Activated T-helper 2 cell treated with anti-CD3 and anti-CD28 coated beads, Interferon-gamma antibody, Interleukin-2, Interleukin-4, amounts not matched to agents 10 μg/mL and 5 μg/mL and 100 μg/mL, durations not matched to agents 14 hours and 24 hours and 36 hours (primary cell): ENCODE data around the gene MAP3K20. TPM values are rescaled to one million over a fixed set of nuclear protein-coding genes. Genes with fewer than 3 reads are reported as not detected.
"Not testable (repeated sequence)": the region's sequence is repeated elsewhere in the genome, so short reads cannot be mapped to it uniquely, and the experiment has no call there.

ENCODE experiments used
- DNase-seq: peaks from one replicate; pipeline ENCODE4 v3.0.0; 2021; ENCODE audit warnings: low spot score
- H3K27ac Mint-ChIP-seq: one replicate; pipeline ENCODE4 v1.8.0; 2021; ENCODE audit warnings: mixed read lengths
- H3K27me3 Mint-ChIP-seq: one replicate; pipeline ENCODE4 v1.8.0; 2021; ENCODE audit warnings: low read depth, mixed read lengths
- H3K36me3 Mint-ChIP-seq: one replicate; pipeline ENCODE4 v1.8.0; 2021; ENCODE audit warnings: low read depth, mixed read lengths
- H3K4me1 Mint-ChIP-seq: one replicate; pipeline ENCODE4 v1.8.0; 2021; ENCODE audit warnings: low read depth, mixed read lengths
- H3K4me3 Mint-ChIP-seq: one replicate; pipeline ENCODE4 v1.8.0; 2021; ENCODE audit warnings: low read depth, mild to moderate bottlenecking, moderate library complexity, mixed read lengths
- H3K9me3 Mint-ChIP-seq: one replicate; pipeline ENCODE4 v1.8.0; 2021; ENCODE audit warnings: mixed read lengths
- intact Hi-C: fragments of 100-400 bp; cut with micrococcal nuclease; formaldehyde crosslinking; loops from one replicate; pipeline ENCODE4 v1.15.1; 2023
- total RNA-seq: library from RNA; stranded (reverse); gene quantifications from 2 replicates; pipeline ENCODE4 v1.2.3, GENCODE V29; 2022

The MAP3K20 gene
- total RNA-seq, 1 donor from 2014 or later: 26.8 TPM

- no peak overlapping the region for H3K27ac Mint-ChIP-seq
- DNase-seq: no peak
- H3K4me1 Mint-ChIP-seq: no peaks in the 10 kb centered on the region
- intact Hi-C loops: no loop called here
- H3K27me3 Mint-ChIP-seq: peaks cover 11% of the 10 kb centered on the region
- H3K36me3 Mint-ChIP-seq: no peaks in the 10 kb centered on the region
- H3K4me3 Mint-ChIP-seq: no peak overlapping the region
- no peaks in the 10 kb centered on the region for H3K9me3 Mint-ChIP-seq
These were observed 174.3 kb downstream of the MAP3K20 start for GRCh38 chr2:173249661-173250641.

GRCh38 chr2:173251225-173251624, 175.6 kb downstream of the MAP3K20 start:
- no peaks in the 10 kb centered on the region for H3K36me3 Mint-ChIP-seq
- intact Hi-C loops: no loop called here
- H3K4me3 Mint-ChIP-seq: no peak overlapping the region
- no peaks in the 10 kb centered on the region for H3K4me1 Mint-ChIP-seq
- H3K27me3 Mint-ChIP-seq: peaks cover 16% of the 10 kb centered on the region
- DNase-seq: no peak
- H3K27ac Mint-ChIP-seq: no peak overlapping the region
- no peaks in the 10 kb centered on the region for H3K9me3 Mint-ChIP-seq

DNA sequence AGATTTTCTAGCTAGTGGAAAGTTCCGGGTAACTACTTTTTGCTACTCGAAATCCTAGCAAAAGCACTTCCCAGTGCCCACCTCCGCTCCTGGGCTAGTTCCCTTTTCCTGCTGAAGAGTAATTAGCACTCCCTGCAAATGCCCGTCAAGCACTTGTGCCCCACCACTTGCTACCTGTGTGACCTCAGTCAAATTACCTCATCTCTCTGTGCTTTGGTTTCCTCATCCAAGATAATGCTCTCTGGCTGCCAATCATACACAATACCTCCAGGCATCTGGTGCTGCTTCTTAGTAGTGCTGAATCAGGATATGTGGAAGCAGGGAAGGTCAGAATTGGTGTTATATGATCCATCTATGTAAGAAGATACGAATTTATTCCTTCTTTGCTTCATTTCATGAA, 176.9 kb downstream of the MAP3K20 start:
- no peak for DNase-seq
- H3K9me3 Mint-ChIP-seq: no peaks in the 10 kb centered on the region
- H3K4me3 Mint-ChIP-seq: no peak overlapping the region
- H3K27ac Mint-ChIP-seq: no peak overlapping the region
- intact Hi-C loops: no loop called here
- no peaks in the 10 kb centered on the region for H3K36me3 Mint-ChIP-seq
- H3K4me1 Mint-ChIP-seq: no peaks in the 10 kb centered on the region
- peaks cover 15% of the 10 kb centered on the region for H3K27me3 Mint-ChIP-seq

GRCh38 chr2:173254659-173255058, 179.0 kb downstream of the MAP3K20 start:
- H3K4me3 Mint-ChIP-seq: no peak overlapping the region
- H3K27ac Mint-ChIP-seq: no peak overlapping the region
- peaks cover 5% of the 10 kb centered on the region for H3K36me3 Mint-ChIP-seq
- DNase-seq: no peak
- H3K27me3 Mint-ChIP-seq: peaks cover 12% of the 10 kb centered on the region
- intact Hi-C loops: no loop called here
- H3K9me3 Mint-ChIP-seq: no peaks in the 10 kb centered on the region
- no peaks in the 10 kb centered on the region for H3K4me1 Mint-ChIP-seq

DNA sequence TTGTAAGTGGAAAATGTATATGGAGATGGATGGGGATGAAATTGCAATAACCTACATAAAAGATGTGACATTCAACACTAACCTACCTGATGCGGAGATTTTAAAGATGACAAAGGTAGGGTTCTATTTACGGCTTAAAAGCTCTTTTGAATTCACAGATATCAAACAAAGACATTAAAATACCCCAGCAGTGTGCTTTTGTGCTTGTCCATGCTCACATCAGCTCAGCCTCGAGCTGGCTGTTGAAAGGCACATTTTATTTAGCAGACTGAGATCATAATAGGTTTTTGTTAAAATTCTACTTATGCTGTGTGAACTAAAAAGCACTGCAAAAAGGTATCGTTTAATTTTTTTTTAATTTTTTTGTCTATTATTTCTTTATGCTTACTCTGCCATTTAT, 183.1 kb downstream of the MAP3K20 start:
- Mint-ChIP-seq H3K36me3 (peaks cover 21% of the 10 kb centered on the region), H3K9me3 (no peaks in the 10 kb centered on the region), H3K4me3 (no peak overlapping the region), H3K27me3 (peaks cover 8% of the 10 kb centered on the region), H3K4me1 (no peaks in the 10 kb centered on the region), H3K27ac (no peak overlapping the region)
- intact Hi-C loops: no loop called here
- no peak for DNase-seq

- H3K27me3 Mint-ChIP-seq, H3K9me3 Mint-ChIP-seq, DNase-seq, intact Hi-C loops, H3K27ac Mint-ChIP-seq, H3K4me3 Mint-ChIP-seq: not testable (repeated sequence)
- Mint-ChIP-seq H3K36me3 (peaks cover 38% of the 10 kb centered on the region), H3K4me1 (peaks cover 15% of the 10 kb centered on the region)
These were observed 186.7 kb downstream of the MAP3K20 start for GRCh38 chr2:173262356-173262755.

- Mint-ChIP-seq H3K9me3 (no peaks in the 10 kb centered on the region), H3K27me3 (peaks cover 3% of the 10 kb centered on the region), H3K36me3 (peaks cover 41% of the 10 kb centered on the region), H3K4me1 (peaks cover 15% of the 10 kb centered on the region), H3K4me3 (no peak overlapping the region), H3K27ac (no peak overlapping the region)
- DNase-seq: no peak
- intact Hi-C loops: loop anchor here (1.0 kb wide), 1 partner anchor 90 kb away; the partner anchor contains the start of gene CDCA7
These were observed 188.5 kb downstream of the MAP3K20 start for GRCh38 chr2:173264151-173264550.

DNA sequence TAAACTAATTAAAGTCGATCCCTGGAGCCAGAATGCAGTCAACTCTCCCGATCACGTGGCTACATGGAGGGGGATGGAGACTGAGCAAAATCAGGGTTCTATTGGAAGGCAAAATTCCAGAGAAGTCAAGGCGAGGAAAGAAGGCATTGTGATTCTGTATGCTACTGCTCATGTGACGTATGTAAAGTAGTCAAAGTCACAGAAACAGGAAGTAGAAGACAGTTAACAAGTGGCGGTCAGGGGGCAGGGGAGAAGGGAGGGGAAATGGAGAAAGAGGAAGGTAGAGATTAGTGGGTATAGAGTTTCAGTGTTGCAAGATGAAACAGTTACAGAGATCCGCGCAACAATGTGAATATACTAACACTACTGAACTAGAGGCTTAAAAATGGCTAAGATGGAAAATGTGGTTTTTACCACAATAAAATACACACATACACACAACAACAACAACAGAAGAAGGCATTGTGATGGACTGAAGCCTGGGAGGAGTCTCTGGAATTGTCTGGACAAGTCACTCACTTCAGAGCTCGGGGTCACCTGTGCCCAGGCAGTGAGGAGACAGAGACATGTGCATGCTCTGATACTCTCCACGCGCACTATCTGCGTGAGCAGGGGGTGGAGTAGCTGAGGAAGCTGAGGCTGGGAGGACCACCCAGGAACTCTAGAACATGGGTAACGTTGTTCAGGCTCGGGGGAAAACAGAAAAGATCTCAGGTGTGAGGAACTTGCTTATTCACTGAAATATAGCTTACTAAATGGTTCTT, 189.1 kb downstream of the MAP3K20 start:
- Mint-ChIP-seq H3K9me3 (no peaks in the 10 kb centered on the region), H3K27me3 (peaks cover 5% of the 10 kb centered on the region), H3K4me1 (peaks cover 15% of the 10 kb centered on the region), H3K36me3 (peaks cover 39% of the 10 kb centered on the region), H3K27ac (peak overlapping the region; percentile 65), H3K4me3 (peak overlapping the region; percentile 24)
- DNase-seq: peak; percentile 22
- intact Hi-C loops: loop anchor here (1.0 kb wide), 1 partner anchor 90 kb away; the partner anchor contains the start of gene CDCA7

- Mint-ChIP-seq H3K4me1 (no peaks in the 10 kb centered on the region), H3K4me3 (no peak overlapping the region), H3K27ac (no peak overlapping the region), H3K27me3 (peaks cover 7% of the 10 kb centered on the region), H3K9me3 (peaks cover 3% of the 10 kb centered on the region), H3K36me3 (peaks cover 12% of the 10 kb centered on the region)
- no peak for DNase-seq
- intact Hi-C loops: no loop called here
These were observed 195.5 kb downstream of the MAP3K20 start for GRCh38 chr2:173271135-173271534.

DNA sequence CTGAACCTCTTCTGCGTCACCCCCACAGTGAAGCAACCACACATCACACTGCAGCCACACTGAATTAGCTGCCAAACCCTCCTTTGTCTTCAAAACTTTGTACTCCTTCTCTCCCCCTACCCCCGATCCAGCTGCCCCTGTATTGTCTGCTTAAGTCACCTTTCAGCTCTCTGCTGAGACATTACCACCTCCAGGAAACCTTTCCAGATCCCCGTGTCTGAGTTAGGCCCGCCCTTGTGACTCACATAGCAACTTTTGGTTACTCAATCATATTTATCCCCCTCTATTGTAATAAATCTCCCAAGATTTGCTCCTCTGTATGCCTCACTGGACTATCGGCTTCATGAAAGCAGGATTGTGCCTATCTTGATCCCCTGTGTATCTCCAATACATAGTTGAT, 196.2 kb downstream of the MAP3K20 start:
- intact Hi-C loops: no loop called here
- peaks cover 7% of the 10 kb centered on the region for H3K27me3 Mint-ChIP-seq
- H3K4me1 Mint-ChIP-seq: no peaks in the 10 kb centered on the region
- H3K27ac Mint-ChIP-seq: no peak overlapping the region
- peaks cover 8% of the 10 kb centered on the region for H3K36me3 Mint-ChIP-seq
- no peak overlapping the region for H3K4me3 Mint-ChIP-seq
- DNase-seq: no peak
- peaks cover 3% of the 10 kb centered on the region for H3K9me3 Mint-ChIP-seq

DNA sequence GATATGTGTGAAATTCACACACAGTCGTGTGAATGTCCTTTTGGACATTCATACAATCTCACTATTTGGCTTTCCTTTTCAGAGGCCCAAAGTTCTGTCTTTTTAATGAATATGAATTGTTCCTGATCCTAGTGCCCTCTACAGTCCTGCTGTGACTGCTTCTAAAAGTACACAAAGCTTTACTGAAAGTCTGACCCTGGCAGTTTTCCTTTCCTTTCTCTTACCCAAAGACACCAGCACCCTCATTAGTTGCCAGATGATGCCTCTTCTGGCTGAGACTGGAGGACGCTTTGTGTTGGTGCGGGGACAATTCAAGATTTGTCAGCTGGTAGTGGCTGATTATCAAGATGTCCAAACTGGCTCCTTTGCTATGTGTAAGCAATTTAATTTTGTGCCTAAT, 197.2 kb downstream of the MAP3K20 start:
- Mint-ChIP-seq H3K36me3 (peaks cover 3% of the 10 kb centered on the region), H3K4me1 (no peaks in the 10 kb centered on the region), H3K27ac (no peak overlapping the region), H3K4me3 (no peak overlapping the region), H3K27me3 (peaks cover 7% of the 10 kb centered on the region), H3K9me3 (peaks cover 3% of the 10 kb centered on the region)
- no peak for DNase-seq
- intact Hi-C loops: no loop called here

DNA sequence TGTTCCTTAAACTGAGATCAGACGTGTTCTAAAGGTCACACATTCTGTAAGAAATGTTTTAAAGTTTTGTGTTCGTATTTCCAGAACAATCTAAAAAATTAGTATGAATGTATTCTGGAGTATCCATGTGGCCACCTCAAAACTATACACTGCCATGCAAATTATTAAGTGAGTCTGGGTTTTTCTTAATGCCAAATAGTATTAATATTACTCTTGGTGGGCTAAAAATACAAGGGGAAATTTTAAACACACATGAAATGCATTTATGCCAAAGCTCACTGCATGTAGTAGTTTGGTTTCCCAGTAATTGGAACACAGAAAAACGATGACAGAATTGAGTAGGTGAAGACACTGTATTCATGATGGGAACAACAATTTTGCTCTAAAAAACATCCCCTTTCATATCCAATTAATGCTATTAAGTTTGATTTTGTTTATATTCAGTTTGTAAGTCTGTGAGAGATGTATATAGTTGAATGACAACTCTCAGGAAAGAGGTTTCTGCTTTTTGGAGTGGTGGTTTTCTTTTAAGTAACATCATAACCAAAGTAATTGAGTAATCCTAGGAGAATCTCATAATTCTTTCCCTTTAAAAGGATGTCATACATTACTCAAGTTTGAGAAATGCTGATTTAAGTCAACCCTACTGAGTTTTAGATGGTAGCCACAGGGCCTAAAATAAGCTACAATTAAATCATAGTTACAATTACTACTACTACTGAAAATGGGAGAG, 203.3 kb downstream of the MAP3K20 start:
- peaks cover 7% of the 10 kb centered on the region for H3K4me1 Mint-ChIP-seq
- no peak overlapping the region for H3K4me3 Mint-ChIP-seq
- H3K27ac Mint-ChIP-seq: no peak overlapping the region
- intact Hi-C loops: no loop called here
- no peak for DNase-seq
- no peaks in the 10 kb centered on the region for H3K36me3 Mint-ChIP-seq
- H3K9me3 Mint-ChIP-seq: no peaks in the 10 kb centered on the region
- no peaks in the 10 kb centered on the region for H3K27me3 Mint-ChIP-seq
